B cell (primary cell): ENCODE data around the gene CCR5.

Source experiments
- EZH2 ChIP-seq: IDR thresholded peaks from 2 replicates; pipeline ENCODE4 v1.6.1; 2012; ENCODE audit warnings: borderline replicate concordance, low read depth, mild to moderate bottlenecking, moderate library complexity, low read length; ENCODE audit not compliant: insufficient read depth, poor library complexity, severe bottlenecking
- TF ChIP-seq, protein P1 (sequence below): fragments of 200-600 bp; IDR thresholded peaks from one replicate; pipeline ENCODE4 v1.8.0; 2022; ENCODE audit warnings: antibody characterized with exemption, mild to moderate bottlenecking

DNA sequence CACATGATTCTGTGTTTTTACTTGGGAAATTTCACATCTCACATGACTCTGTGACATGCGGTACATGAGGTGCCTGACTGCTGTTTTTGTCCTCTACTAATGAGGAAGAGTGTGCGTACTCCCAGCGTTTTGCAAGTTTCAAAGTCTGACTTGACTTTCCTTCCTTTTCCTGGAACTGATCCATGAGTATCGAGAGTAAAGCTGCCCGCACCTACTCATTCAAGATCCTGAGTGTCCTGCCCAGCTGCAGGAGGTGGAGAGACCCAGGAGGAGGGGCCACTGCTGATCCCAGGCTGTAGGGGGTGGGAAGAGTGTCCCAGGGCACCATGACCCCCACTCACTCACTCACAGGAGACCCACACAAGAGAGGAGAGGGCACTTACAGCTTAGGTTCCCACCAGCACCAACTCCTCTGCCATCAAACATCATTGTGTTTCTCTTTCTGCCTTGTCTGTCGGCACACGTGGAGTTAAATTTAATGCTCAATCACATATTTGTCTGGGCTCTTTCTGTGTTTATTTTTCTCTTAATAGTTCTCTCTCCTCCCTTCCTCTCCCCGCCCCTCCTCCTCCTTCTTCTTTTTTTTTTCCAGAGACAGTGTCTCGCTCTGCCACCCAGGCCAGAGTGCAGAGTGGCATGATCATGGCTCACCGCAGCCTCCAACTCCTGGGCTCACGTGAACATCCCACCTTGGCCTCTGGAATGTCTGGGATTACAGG is 34.7 kb downstream of the CCR5 start:
- TF ChIP-seq, protein P1, sequence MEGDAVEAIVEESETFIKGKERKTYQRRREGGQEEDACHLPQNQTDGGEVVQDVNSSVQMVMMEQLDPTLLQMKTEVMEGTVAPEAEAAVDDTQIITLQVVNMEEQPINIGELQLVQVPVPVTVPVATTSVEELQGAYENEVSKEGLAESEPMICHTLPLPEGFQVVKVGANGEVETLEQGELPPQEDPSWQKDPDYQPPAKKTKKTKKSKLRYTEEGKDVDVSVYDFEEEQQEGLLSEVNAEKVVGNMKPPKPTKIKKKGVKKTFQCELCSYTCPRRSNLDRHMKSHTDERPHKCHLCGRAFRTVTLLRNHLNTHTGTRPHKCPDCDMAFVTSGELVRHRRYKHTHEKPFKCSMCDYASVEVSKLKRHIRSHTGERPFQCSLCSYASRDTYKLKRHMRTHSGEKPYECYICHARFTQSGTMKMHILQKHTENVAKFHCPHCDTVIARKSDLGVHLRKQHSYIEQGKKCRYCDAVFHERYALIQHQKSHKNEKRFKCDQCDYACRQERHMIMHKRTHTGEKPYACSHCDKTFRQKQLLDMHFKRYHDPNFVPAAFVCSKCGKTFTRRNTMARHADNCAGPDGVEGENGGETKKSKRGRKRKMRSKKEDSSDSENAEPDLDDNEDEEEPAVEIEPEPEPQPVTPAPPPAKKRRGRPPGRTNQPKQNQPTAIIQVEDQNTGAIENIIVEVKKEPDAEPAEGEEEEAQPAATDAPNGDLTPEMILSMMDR = no peak
- TF ChIP-seq EZH2 = no peak
